Mammary epithelial cell (primary cell): ENCODE measurements around the gene NEDD8.

Experiments used
- EZH2 ChIP-seq: IDR thresholded peaks from 2 replicates; pipeline ENCODE4 v1.6.1; 2012; ENCODE audit warnings: low read length, inconsistent platforms, borderline replicate concordance
- TF ChIP-seq, protein P1 (sequence below), 2 donors: IDR thresholded peaks in 1 of 2; conservative IDR thresholded peaks in 1 of 2; 2 replicates each; pipeline ENCODE4 v1.5.1; 2011 to 2012; ENCODE audit warnings: inconsistent platforms in 2 of 2, low read length in 2 of 2, mild to moderate bottlenecking in 2 of 2, control low read depth in 1 of 2, low read depth in 1 of 2; ENCODE audit not compliant: insufficient read depth in 1 of 2; ENCODE audit errors: extremely low read depth in 1 of 2

DNA sequence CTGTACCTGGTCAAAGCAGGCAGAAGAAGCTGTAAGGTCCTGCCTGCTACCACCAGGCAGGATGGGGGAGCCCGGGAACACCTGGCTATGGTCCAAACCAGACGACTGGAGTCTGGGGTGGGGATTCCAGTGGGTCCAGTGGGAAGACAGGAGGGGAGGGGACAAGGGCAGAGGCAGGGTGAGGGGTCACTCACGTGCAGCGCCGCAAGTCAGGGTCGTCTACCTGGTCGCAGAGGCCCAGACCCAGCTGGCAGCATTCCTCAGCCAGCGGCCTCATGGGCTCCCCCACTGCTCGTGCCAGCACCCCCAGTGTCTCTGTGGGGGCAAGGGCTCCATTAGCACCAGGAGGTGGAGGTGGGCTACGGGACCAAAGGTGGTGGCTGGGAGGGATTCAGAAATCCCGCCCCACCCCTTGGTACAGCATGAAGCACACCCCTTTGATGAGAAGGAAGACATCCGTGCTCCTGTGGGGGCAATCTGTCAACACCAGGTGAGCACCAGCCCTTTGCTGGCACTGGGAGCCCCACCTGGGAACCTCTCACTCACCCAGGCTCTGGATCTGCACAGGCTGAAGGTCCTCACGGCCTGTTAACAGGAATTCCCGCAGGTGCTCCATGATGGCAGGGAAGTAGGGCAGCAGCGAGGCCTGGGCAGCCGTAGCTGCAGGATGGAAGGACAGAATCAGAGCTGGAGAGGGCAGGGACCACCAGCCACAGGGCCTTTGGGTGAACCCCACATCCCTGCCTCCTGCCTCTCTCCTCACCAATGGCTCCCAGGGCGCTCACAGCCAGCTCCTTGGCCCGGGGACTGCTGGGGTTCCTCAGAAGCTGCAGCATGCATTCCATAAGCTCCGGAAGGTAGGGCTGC, 47.8 kb downstream of the NEDD8 start:
- TF ChIP-seq, protein P1, sequence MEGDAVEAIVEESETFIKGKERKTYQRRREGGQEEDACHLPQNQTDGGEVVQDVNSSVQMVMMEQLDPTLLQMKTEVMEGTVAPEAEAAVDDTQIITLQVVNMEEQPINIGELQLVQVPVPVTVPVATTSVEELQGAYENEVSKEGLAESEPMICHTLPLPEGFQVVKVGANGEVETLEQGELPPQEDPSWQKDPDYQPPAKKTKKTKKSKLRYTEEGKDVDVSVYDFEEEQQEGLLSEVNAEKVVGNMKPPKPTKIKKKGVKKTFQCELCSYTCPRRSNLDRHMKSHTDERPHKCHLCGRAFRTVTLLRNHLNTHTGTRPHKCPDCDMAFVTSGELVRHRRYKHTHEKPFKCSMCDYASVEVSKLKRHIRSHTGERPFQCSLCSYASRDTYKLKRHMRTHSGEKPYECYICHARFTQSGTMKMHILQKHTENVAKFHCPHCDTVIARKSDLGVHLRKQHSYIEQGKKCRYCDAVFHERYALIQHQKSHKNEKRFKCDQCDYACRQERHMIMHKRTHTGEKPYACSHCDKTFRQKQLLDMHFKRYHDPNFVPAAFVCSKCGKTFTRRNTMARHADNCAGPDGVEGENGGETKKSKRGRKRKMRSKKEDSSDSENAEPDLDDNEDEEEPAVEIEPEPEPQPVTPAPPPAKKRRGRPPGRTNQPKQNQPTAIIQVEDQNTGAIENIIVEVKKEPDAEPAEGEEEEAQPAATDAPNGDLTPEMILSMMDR (conservative IDR thresholded peaks at IDR 0.05 in 1 of 2, IDR thresholded peaks at IDR 0.05 in 1 of 2; ENCODE audit: extremely low read depth in 1 of 2, insufficient read depth in 1 of 2, low read depth in 1 of 2, low read length in 2 of 2): no peak
- TF ChIP-seq EZH2: no peak
